Activated CD4-positive, alpha-beta memory T cell treated with anti-CD3 and anti-CD28 coated beads, Interleukin-2, amount 10 ng/mL, durations not matched to agents 7 days and 5 days (primary cell): ENCODE measurements around the gene CST7. TPM values are rescaled to one million over a fixed set of nuclear protein-coding genes. Genes with fewer than 3 reads are reported as not detected.

Experiments
- CTCF ChIA-PET: fragments of 350-600 bp; sonication (Branson Sonifier 250); formaldehyde crosslinking; loops from one replicate; lab custom pipeline; 2021; ENCODE audit warnings: antibody characterized with exemption, inconsistent platforms; lab: Charles Lee
- POLR2A ChIA-PET: fragments of 350-600 bp; sonication (Branson Sonifier 250); formaldehyde crosslinking; loops from one replicate; lab custom pipeline; 2021; ENCODE audit warnings: antibody characterized with exemption; lab: Charles Lee
- DNase-seq: peaks from one replicate; pipeline ENCODE4 v3.0.0-alpha.2; 2020
- H3K27ac Mint-ChIP-seq: one replicate; pipeline ENCODE4 v1.8.0; 2021; ENCODE audit warnings: mild to moderate bottlenecking, mixed read lengths
- H3K27me3 Mint-ChIP-seq: one replicate; pipeline ENCODE4 v1.8.0; 2021; ENCODE audit warnings: mixed read lengths
- H3K36me3 Mint-ChIP-seq: one replicate; pipeline ENCODE4 v1.8.0; 2021; ENCODE audit warnings: low read depth, mixed read lengths
- H3K4me1 Mint-ChIP-seq: one replicate; pipeline ENCODE4 v1.8.0; 2021; ENCODE audit warnings: mixed read lengths
- H3K4me3 Mint-ChIP-seq: one replicate; pipeline ENCODE4 v1.8.0; 2021; ENCODE audit warnings: mild to moderate bottlenecking, mixed read lengths
- H3K9me3 Mint-ChIP-seq: one replicate; pipeline ENCODE4 v1.8.0; 2021; ENCODE audit warnings: mixed read lengths
- total RNA-seq, 2 experiments: library from RNA; stranded (reverse); gene quantifications; one replicate each; pipeline ENCODE4 v1.2.3, GENCODE V29; 2021

Gene CST7
- total RNA-seq, 2 experiments from 2014 or later = 178 to 182 TPM

GRCh38 chr20:24962510-24962909 is 13.4 kb downstream of the CST7 start:
- peaks cover 20% of the 10 kb centered on the region for H3K4me1 Mint-ChIP-seq
- no peak overlapping the region for H3K4me3 Mint-ChIP-seq
- peaks cover 85% of the 10 kb centered on the region for H3K36me3 Mint-ChIP-seq
- H3K27me3 Mint-ChIP-seq = no peaks in the 10 kb centered on the region
- CTCF ChIA-PET = no interaction called here
- H3K9me3 Mint-ChIP-seq = no peaks in the 10 kb centered on the region
- H3K27ac Mint-ChIP-seq = no peak overlapping the region
- DNase-seq = no peak
- POLR2A ChIA-PET = interaction anchor here (0.5 kb wide), 1 partner anchor 287 kb away, joined by 3 read pairs; no protein-coding TSS in a partner anchor

- Mint-ChIP-seq H3K36me3 (peaks cover 87% of the 10 kb centered on the region), H3K4me1 (peaks cover 20% of the 10 kb centered on the region), H3K27me3 (no peaks in the 10 kb centered on the region), H3K27ac (no peak overlapping the region), H3K4me3 (no peak overlapping the region), H3K9me3 (no peaks in the 10 kb centered on the region)
- DNase-seq = peak; percentile 11
- ChIA-PET POLR2A (interaction anchor here (1.4 to 2.3 kb wide), 3 partner anchors 9 to 32 kb away, joined by 5 to 7 read pairs (median 6); no protein-coding TSS in a partner anchor), CTCF (interaction anchor here (0.8 to 1.5 kb wide), 2 partner anchors 9 to 33 kb away, joined by 3 to 4 read pairs; no protein-coding TSS in a partner anchor)
Observed at GRCh38 chr20:24963672-24964505, 14.8 kb downstream of the CST7 start.

- POLR2A ChIA-PET = interaction anchor here (1.4 to 2.3 kb wide), 3 partner anchors 10 to 33 kb away, joined by 5 to 7 read pairs (median 6); no protein-coding TSS in a partner anchor
- peaks cover 85% of the 10 kb centered on the region for H3K36me3 Mint-ChIP-seq
- peak; percentile 11 for DNase-seq
- H3K4me3 Mint-ChIP-seq = no peak overlapping the region
- CTCF ChIA-PET = interaction anchor here (1.5 kb wide), 1 partner anchor 34 kb away, joined by 4 read pairs; no protein-coding TSS in a partner anchor
- no peak overlapping the region for H3K27ac Mint-ChIP-seq
- no peaks in the 10 kb centered on the region for H3K9me3 Mint-ChIP-seq
- peaks cover 20% of the 10 kb centered on the region for H3K4me1 Mint-ChIP-seq
- H3K27me3 Mint-ChIP-seq = no peaks in the 10 kb centered on the region
Observed at GRCh38 chr20:24964506-24964840, 15.4 kb downstream of the CST7 start.

GRCh38 chr20:24965065-24965919 is 16.2 kb downstream of the CST7 start:
- peak; percentile 14 for DNase-seq
- CTCF ChIA-PET = interaction anchor here (1.5 kb wide), 1 partner anchor 35 kb away, joined by 4 read pairs; no protein-coding TSS in a partner anchor

GRCh38 chr20:24966317-24967012 is 17.4 kb downstream of the CST7 start:
- H3K4me3 Mint-ChIP-seq = no peak overlapping the region

More at GRCh38 chr20:24965065-24965919, 16.2 kb downstream of the CST7 start:
- no peaks in the 10 kb centered on the region for H3K9me3 Mint-ChIP-seq
- POLR2A ChIA-PET = interaction anchor here (1.4 to 2.3 kb wide), 3 partner anchors 11 to 34 kb away, joined by 5 to 7 read pairs (median 6); no protein-coding TSS in a partner anchor
- peaks cover 86% of the 10 kb centered on the region for H3K36me3 Mint-ChIP-seq
- no peak overlapping the region for H3K4me3 Mint-ChIP-seq
- peak overlapping the region; percentile 1 for H3K27ac Mint-ChIP-seq
- peaks cover 18% of the 10 kb centered on the region for H3K4me1 Mint-ChIP-seq
- H3K27me3 Mint-ChIP-seq = no peaks in the 10 kb centered on the region

GRCh38 chr20:24968278-24968800 is 19.3 kb downstream of the CST7 start:
- Mint-ChIP-seq H3K4me3 (no peak overlapping the region), H3K4me1 (no peaks in the 10 kb centered on the region), H3K36me3 (peaks cover 72% of the 10 kb centered on the region), H3K27me3 (no peaks in the 10 kb centered on the region), H3K9me3 (no peaks in the 10 kb centered on the region), H3K27ac (peak overlapping the region; percentile 2)
- CTCF ChIA-PET = no interaction called here
- POLR2A ChIA-PET = no interaction called here
- no peak for DNase-seq

More at GRCh38 chr20:24966317-24967012, 17.4 kb downstream of the CST7 start:
- ChIA-PET POLR2A (no interaction called here), CTCF (no interaction called here)
- Mint-ChIP-seq H3K4me1 (peaks cover 8% of the 10 kb centered on the region), H3K36me3 (peaks cover 82% of the 10 kb centered on the region), H3K9me3 (no peaks in the 10 kb centered on the region), H3K27ac (no peak overlapping the region), H3K27me3 (no peaks in the 10 kb centered on the region)
- no peak for DNase-seq

GRCh38 chr20:24969186-24970029 is 20.3 kb downstream of the CST7 start:
- no peaks in the 10 kb centered on the region for H3K4me1 Mint-ChIP-seq
- no peak overlapping the region for H3K27ac Mint-ChIP-seq
- CTCF ChIA-PET = no interaction called here
- POLR2A ChIA-PET = no interaction called here
- H3K4me3 Mint-ChIP-seq = no peak overlapping the region
- H3K27me3 Mint-ChIP-seq = no peaks in the 10 kb centered on the region
- DNase-seq = peak; percentile 15
- H3K36me3 Mint-ChIP-seq = peaks cover 71% of the 10 kb centered on the region
- H3K9me3 Mint-ChIP-seq = no peaks in the 10 kb centered on the region

- Mint-ChIP-seq H3K9me3 (no peaks in the 10 kb centered on the region), H3K36me3 (peaks cover 67% of the 10 kb centered on the region), H3K4me3 (no peak overlapping the region), H3K27me3 (no peaks in the 10 kb centered on the region), H3K4me1 (peaks cover 1% of the 10 kb centered on the region), H3K27ac (no peak overlapping the region)
- POLR2A ChIA-PET = no interaction called here
- CTCF ChIA-PET = no interaction called here
- no peak for DNase-seq
Observed at GRCh38 chr20:24970030-24970553, 21.0 kb downstream of the CST7 start.

- Mint-ChIP-seq H3K9me3 (peaks cover 3% of the 10 kb centered on the region), H3K36me3 (peaks cover 67% of the 10 kb centered on the region), H3K4me3 (no peak overlapping the region), H3K27ac (no peak overlapping the region), H3K4me1 (peaks cover 1% of the 10 kb centered on the region), H3K27me3 (no peaks in the 10 kb centered on the region)
- DNase-seq = peak; percentile 13
- ChIA-PET CTCF (no interaction called here), POLR2A (interaction anchor here (0.9 kb wide), 1 partner anchor 9 kb away, joined by 3 read pairs; no protein-coding TSS in a partner anchor)
Observed at GRCh38 chr20:24970754-24971153, 21.7 kb downstream of the CST7 start.

GRCh38 chr20:24971376-24972101 is 22.5 kb downstream of the CST7 start:
- CTCF ChIA-PET = no interaction called here
- peak; percentile 8 for DNase-seq
- Mint-ChIP-seq H3K9me3 (peaks cover 7% of the 10 kb centered on the region), H3K27ac (no peak overlapping the region), H3K27me3 (no peaks in the 10 kb centered on the region), H3K4me3 (no peak overlapping the region), H3K36me3 (peaks cover 68% of the 10 kb centered on the region), H3K4me1 (peaks cover 1% of the 10 kb centered on the region)
- POLR2A ChIA-PET = interaction anchor here (0.9 kb wide), 1 partner anchor 8 kb away, joined by 3 read pairs; no protein-coding TSS in a partner anchor

GRCh38 chr20:24972341-24972740 is 23.3 kb downstream of the CST7 start:
- POLR2A ChIA-PET = no interaction called here
- CTCF ChIA-PET = no interaction called here
- Mint-ChIP-seq H3K4me3 (no peak overlapping the region), H3K9me3 (peaks cover 9% of the 10 kb centered on the region), H3K27ac (no peak overlapping the region), H3K4me1 (peaks cover 1% of the 10 kb centered on the region), H3K36me3 (peaks cover 74% of the 10 kb centered on the region), H3K27me3 (no peaks in the 10 kb centered on the region)
- peak; percentile 9 for DNase-seq
